ENCODE data around the gene FNDC1.

The FNDC1 gene

DNA sequence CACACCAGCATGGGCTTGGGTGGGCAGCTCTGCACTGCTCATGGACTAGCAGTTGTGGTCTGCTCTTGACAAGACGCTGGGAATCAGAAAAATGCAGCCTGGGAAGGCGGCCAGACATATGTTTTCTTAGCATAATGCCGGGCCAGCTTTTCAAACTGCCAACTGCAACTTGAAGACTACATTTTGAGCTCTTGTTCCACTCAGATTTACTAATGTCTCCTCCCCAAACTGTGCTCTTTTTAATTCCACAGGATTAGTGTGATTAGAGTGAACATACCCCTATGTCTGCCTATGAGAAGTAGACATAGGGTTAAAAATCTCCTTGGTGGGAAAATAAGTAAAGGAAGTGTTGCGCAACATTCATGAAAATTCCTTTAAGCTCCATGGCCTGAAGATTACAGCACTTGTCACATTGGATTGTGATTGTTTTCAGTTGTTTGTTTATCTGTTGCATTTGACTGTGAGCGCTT is 5.3 kb upstream of the FNDC1 start:
- no peak for ATAC-seq

DNA sequence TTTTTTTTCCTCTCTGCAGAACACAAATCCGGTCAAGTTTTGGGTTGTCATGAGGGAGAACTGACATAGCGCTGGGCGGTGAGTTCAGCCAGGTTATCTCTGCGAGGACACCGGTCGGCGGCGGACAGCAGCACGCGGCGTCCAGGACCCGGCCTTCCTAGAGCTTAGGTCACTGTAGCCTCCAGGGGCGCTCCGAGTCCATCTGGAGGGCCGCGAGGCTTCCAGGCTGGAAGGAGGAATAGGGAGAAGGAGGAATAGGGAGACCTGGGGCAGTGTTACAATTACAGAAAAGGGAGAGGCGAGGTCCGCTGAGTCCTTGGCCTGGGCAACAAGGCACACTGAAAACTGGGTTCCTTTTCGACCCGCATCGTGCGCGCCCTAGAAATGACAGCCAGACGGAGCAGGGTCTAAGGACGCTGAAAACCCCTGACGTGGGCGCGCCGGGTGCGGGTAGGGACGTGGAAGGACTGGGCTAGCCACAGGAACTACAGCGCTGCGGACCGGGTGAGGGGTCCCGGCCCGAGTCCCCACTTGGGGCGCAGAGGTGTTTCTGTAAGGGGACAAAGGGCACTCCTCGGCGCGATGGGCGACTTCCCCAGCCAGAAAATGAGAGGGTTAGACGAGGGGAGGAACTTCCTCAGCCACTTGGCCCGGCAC is 536 bp upstream of the FNDC1 start:
- ATAC-seq = no peak

DNA sequence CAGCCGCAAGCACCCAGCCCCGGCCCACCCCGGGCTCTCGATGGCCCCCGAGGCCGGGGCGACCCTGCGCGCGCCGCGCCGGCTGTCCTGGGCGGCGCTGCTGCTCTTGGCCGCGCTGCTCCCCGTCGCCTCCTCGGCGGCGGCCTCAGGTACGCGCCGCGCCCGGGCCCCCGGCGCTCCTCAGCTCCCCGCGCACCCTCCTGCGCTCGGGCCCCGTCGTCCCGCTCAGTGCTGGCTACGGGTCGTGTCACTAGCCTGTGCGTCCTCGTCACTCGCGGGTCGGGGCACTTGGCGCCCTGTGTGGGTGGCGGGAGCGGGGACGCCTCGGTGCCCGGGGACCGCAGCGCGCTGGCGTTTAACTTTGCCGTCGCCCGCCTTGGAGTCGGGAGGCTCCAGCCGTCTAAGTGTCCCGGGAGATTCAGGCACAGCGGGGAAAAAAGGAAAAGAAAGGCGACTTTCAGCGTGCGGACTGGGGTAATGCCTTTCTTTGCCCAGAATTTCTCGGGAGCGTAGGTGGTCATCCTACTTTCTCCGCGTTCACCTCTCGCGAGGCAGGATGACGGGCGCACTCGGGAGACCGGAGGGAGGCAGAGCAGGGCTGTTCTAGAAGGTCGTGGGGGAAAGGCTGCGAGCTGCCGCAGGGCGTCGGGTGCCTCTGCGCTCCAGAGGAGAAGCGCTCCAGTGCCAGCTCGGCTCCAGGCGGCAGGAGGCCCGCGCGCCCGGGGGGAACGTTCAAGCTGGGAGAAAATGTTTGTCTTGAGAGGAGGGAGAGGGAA is 545 bp downstream of the FNDC1 start:
- peak; percentile 26 to 37 for ATAC-seq

DNA sequence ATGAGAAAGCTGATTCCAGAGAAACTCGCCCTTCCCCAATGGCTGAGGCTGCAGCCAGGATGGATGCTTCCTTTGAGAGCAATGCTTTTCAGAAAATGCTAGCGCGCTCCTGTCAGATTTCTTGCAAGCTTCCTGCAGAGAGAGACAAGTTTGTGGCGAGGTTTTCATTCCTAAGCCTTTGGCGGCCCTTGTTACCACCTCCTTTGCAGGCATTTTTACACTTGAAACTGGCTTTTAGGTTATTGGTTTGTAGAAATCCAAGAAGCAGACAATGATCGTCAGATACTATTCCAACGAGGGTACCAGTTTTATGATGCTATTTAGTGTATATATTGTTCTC is 1.1 kb downstream of the FNDC1 start:
- no peak for ATAC-seq

DNA sequence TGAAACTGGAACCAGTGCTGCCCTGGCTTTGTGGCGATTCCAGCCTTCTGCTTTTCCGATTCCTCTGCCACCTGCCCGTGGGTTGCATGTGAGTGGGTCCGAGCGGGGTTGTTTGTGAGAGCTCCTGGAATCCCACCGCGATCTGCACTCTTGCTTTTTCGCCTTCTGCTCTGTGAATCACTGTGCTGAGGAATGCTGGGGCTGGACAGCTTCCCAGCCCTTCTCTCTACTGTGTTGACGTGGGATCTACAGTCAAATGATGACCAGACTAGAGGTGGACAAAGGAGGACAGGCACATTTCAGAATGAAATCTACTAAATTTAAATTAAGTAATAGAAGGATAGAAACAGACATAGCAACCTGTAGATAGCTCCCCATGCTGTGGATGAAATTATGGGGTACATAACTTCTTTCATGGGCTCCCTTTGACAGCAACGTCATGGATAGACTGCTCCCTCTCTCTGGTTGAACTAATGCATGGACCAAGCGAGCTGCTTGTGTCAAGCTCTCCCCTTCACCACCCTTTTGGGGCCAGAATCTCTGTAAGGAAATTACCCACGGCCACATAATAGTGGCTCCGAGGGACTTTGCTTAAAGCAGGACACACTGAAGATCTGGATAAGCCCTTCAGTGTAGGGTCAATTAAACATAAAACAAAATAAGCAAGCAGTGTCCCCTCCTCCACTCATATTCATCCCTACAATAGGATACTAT is 2.0 kb downstream of the FNDC1 start:
- ATAC-seq = no peak

DNA sequence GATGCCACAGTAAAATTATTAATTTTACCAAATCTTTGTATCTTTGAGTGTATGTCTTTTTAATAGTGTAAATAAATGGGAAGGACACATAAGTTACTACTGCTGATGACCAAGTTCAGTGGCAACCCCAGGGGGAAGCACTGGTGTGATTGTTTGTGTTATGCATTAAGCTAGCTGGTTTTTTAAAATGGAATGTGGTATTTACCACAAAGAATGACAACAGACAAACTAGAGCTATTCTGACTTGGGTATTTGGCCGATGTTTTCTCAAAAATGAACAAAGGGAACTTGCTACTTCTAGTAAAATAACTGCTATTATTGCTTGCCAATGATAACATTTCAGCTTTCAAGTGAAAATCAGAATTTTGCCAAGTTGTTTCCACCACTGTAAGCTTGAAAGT is 2.9 kb downstream of the FNDC1 start:
- no peak for ATAC-seq

DNA sequence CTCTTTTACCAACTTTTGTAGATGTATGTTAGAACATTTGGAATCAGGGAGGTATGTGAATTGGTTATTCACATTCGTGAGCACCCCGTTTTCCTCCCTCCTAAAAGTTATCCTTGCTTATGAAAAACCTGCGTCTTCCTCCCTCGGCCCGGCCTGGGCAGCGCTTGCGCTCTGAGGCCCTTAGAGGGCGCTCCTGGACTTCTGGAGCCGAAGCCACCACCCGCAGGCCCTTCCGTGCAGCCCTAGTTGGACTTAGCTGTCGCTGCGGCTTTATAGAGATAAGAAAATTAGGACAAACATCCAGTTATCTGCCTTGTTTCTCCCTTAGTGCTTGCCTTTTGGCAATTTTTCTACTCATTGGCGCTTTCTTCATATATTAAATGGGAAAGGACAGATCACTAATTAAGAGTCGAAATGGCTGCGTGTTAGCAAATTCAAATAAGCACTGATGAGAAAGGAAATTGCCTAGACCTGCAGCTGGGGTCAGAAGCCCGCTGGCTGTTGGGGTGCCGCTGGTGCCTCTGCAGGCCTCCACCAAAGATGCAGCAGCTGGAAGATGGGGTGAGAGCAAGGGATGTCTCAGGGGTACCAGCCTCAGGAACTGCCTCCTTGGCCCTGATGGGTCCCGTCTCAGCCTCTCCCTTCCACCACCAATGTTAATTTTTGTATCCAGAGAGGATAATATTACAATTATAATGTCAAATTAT is 5.2 kb downstream of the FNDC1 start:
- peak; percentile 66 to 67 for ATAC-seq

DNA sequence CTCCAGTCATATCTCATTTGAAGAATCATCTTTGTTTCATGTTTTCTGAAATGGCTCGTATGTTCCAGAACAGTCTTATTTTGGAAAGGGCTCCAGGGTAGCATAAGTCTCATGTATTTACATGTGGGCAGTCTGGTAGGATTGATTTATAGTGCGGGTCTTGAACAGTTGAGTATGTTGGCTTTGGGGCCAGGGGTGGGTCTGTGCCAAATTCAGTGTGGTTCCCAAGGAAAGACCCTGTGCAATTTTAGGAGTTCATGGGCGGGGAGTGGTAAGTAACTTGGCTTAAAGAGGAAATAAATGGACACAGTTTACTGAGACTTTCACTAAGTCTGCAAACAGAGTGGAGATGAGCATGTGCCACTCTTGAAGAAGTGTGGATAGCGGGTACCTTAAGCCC is 7.7 kb downstream of the FNDC1 start:
- no peak for ATAC-seq

DNA sequence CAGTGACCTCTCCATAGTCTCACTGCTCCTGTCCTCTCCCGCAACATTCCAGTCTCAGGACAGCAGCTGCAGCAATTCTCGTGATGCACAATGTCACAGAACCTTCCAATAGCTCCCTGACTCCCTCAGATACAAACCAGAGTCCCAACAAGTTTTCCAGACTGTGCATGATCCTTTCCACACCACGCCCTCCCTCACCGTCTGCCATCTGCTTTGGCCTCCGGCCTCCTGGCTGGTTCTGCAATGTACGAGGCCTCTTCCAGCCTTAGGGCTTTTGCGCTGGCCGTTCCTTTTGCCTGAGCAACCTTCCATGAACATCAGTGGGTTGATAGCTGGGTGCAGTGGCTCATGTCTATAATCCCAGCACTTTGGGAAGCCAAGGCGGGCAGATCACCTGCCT is 9.6 kb downstream of the FNDC1 start:
- no peak for ATAC-seq

DNA sequence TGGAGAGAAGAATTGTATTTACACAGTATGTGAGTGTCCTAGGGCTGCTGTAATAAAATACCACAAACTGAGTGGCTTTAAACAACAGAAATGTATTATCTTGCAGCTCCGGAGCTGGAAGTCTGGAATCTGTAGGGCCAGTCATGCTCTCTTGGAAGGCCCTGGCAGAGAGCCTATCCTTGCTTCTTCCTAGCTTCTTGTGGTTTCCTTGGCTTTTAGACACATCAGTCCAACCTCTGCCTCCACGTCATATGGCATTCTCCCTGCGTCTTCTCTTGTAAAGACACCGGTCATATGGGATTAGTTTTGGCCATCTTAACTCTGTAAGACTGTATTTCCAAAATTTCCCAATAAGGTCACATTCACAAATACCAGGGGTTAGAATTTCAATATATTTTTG is 10.8 kb downstream of the FNDC1 start:
- ATAC-seq = no peak

DNA sequence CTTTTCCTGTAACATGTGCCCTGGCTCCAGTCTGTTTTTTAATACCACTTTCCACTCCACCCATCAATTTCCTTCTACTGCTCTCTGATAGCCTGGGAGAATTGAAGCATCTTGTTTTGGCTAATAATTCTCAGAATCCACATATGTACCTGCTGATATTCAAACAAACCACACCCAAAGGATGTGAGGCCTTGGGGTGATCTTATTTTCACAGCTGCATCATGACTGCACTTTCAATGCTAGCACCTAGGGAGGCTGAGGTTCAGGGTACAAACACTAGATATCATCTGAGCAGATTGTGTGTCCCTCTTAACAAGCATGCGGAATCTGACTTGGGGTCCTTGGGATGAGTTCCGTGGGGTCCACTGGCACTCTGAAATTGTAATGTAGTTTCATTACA is 12.7 kb downstream of the FNDC1 start:
- no peak for ATAC-seq

DNA sequence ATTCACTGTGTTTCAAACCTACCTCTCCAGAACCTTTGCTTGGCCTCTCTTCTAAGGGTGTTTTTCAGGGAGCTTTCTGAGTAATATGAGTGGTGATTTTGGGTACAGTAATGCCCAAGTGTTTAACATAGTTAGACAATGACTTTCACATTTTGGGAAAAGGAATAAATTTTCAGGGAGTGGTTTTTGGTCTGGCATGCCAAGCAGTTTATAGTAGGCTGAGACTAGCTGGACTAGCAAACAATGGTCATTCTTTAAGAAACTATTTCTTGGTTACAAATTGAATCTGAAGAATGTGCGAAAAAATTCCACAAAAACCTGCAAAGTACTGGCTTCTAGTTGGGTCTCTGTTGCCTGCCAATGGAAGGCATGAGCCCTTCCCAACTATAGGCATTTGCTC is 15.4 kb downstream of the FNDC1 start:
- no peak for ATAC-seq

DNA sequence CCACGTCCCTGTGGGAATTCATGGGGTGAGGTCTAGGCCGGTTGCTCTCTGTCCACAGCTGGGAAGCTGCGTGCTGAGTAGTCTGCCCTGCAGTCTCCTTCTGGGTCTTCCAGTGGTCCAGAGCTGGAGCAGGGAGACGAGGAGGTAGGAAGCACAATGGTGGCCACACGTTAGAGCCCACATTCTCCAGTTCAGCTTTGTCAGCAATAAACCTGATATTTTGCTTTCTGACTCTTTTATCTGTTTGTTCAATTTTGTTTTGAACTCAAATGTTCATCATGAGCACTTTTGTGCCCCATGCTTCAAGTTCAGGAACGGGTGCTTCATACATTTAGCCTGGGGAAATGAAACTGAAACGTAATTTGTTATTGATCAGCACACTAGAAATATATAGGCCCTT is 21.3 kb downstream of the FNDC1 start:
- no peak for ATAC-seq

DNA sequence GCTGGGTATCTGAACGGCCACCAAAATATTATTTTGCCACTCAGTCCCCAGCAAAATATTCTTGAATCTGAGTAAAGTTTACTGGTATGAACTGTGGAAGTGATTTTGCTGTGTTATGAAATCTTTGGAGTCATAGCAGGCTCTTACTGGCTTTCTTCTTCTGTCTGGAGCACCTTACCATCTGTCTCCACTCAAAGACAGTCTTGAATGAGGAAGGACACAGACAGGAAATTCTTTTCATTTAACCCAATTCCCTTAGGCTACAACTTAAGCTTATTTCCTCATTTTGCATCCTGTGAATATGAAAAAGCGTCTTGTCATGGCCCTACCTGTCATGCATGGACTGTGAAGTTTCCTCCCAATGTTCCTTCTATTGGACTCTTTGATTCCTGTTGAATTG is 24.7 kb downstream of the FNDC1 start:
- no peak for ATAC-seq

DNA sequence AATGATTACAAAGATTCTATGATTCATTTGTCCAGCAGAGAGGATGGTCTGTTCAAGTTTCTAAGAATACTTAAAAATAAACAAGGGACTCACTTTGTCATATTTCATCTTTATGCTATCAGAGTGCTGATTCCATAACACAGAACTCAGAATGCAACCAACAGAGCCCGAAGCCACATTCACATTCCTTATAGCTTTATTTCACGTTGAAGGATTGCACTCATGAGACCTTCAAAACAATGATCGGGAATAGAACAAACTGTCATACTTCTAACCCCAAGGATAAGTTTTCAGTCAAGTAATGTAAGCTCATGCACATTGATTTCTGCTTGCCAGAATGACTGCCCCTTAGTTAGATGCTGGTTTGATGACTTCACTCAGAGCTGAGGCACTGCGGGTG is 25.2 kb downstream of the FNDC1 start:
- no peak for ATAC-seq

DNA sequence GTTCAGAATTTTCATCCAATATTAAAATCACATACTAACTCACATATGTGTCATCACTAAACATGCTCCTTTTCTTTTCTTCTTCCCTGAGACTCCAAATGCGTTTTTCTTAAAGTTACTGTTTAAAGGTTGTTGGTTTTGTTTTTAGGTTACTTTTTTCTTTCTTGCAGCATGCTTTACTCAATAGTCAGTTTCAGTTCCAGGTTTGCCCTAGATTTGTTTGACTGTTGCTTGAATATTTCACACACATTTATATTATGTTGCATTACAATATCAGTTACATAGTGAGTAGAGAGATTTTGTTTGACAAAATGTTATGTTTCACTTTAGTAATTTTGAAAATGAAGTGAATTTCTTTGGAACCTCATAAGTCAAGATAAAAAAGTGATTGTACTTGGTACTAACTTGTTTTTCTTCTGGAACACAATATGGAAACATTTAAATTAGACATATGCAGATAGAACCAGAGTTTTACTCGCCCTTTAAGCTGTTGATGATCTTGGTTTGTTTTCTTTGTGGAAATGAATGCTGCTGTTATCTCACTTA is 27.3 kb downstream of the FNDC1 start:
- no peak for ATAC-seq

DNA sequence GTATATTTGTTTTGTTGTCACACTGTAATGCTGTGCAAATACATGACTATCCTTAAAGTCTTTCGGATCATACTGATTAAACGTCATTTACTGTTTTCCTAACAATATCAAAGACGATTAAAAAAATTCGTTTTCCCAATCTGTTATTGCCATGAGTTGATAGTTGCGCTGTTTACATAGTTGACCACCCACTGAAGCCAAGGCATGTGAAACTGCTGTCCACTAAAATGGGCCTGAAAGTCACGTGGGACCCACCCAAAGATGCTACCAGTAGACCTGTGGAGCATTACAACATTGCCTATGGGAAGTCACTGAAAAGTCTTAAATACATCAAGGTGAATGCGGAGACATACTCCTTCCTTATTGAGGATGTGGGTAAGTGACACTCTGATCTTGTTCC is 28.1 kb downstream of the FNDC1 start:
- no peak for ATAC-seq

DNA sequence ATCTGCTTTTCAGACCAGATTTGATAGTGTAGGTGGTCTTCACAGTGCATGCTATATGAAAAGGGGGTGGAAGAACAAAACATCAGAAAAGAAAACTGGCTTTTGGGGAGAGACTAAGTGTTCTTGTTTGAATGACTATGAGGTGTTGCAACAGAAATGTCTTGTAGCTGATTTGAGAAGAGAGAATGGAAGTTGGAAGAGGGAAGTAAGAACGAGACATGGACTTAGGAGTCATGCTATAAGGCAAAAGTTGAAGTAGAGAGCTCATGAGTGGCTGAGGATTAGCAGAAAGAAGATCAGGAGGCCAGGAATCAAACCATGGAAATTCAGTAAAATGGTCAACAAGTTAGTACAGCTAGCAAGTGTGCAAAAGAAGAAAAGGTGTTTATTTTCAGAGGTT is 32.1 kb downstream of the FNDC1 start:
- no peak for ATAC-seq

DNA sequence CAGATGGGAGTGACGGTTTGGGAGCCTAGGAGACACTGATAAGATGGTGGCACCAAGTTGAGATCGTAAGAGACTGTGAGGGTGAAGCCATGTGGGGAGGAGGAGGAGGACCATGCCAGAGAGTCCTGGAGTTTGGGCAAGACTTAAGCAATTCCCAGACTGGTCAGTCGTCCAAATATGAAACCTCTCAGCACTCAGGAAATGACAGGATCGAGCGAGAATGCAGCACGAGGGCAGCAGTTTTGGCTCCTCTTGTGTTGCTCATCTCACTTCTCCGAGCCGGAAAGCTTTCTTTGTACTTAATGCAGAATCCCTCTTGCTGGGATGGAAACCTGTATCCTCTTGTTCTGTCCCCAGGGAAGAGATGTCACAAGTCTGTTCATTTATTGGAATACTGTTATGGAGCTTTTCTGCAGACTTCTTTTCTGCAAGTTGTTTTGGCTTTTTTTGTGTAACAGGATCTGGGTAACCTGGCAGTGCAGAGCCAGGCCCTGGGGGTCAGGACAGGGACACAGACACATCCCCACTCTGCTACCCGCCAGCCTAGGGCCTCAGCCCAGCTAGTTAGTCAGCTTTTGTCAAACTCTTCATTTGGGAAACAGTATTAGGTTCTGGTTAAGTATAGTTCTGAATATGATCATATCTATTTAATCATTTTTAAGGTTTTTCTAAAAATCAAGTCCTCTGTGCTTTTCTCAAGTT is 34.3 kb downstream of the FNDC1 start:
- no peak for ATAC-seq

DNA sequence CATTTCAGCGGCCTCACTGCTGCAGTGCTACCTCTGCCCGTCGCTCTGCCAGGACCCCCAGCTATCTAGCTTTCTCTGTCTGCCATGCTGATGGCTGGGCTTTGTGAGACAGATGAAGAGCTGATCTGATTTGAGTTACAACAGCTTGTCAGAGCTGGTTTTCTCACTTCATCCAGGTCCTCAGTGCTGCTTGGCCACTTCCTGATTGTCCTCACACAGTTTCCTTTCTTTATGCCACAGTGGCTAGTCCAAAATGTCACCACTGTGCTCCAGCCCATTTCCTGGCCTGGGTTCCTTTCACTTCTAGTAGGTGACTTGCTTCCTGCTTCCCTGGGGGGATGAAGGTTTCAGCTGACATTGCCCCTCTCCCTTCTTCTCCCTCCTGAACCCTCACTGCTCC is 35.4 kb downstream of the FNDC1 start:
- no peak for ATAC-seq

DNA sequence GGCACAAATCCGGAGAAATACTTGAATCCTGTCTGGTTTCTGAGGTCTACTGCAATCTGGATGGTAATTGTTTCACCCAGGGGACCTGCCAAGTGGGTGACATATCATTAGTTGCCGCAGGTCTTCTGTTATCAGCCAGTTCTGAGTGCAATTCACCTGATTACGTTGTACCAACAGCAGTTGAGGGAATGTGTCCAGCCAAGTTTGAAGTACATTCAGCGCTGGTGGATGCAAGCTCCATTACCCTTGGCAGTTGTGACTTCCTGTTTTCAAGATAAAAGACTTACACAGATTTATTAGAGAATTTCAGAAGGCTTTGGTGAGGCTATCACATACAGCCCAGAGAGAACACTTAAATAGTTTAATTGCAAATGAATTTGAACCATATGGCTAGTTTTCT is 42.8 kb downstream of the FNDC1 start:
- ATAC-seq = no peak

DNA sequence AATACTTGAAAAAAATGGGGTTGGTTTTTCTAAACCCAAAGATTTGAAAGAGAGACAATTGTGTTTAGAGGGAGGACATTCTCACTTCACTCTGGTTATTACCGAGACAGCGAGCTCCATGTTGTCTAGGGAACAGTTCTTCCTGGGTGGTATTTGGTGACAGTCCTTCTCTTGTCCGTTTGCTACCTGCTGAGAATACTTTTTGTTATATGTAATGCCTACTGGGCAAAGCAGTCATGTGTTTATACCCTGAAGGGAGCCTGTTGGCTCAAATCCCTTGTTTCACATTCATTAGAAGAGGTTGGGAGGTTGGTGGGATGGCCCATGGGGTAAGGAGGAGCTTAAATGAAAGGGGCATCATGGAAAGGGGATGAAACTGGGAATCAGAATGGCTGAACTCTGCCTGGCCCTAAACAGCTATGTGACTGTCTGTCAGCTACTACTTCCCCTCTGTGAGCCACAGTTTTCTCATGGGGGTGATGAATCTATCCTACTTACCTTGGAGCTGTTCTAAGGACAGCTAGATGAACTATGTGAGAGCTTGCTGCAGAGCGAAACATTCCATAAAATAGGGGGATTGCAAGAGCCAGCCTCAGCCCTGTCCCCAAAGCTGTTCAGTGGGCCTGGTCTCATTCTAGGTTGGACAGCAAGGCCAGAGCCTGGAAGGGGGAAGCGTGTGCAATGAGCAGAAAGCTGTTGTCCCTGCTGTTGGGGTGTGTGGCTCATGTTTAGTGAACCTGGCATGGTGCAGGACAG is 43.5 kb downstream of the FNDC1 start:
- no peak for ATAC-seq

All from activated CD4-positive, CD25-positive, alpha-beta regulatory T cell treated with anti-CD3 and anti-CD28 coated beads, Interleukin-2, amount 50 U/mL, for 24 hours (primary cell).